ENCODE results near the gene SEMA4C. TPM values are rescaled to one million over a fixed set of nuclear protein-coding genes. Genes with fewer than 3 reads are reported as not detected.

SEMA4C gene
- total and polyA plus RNA-seq, 9 of the 15 experiments (the other 6 are each of a cell fraction or from before 2014, with no cell fraction given) = 0.32 to 59.7 (median 23.9) TPM

DNA sequence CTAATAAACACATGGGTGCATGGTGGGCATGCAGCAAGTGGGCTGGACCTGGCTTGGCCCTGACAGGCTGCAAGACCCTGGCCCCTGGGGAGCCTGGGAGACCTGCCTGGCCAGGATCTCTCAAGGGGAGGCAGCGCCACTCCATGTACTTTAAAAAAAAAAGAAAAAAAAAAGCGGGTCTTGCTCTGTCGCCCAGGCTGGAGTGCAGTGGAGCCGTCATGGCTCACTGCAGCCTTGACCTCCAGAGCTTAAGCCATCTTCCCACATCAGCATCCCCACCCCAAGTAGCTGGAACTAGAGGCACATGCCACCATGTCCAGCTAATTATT, 29.5 kb upstream of the SEMA4C start:
- Histone ChIP-seq H3K9me3 (replicated peaks; ENCODE audit: control insufficient read depth, insufficient read depth, low read depth, low read length) (no peaks in the 10 kb centered on the region), H3K9ac (ENCODE audit: insufficient read depth in 1 of 2, low read depth in 2 of 2, low read length in 2 of 2) (peak overlapping the region in 1 of 2 experiments; percentile 61; a peak in 2 of 4 replicates), H3K27ac (ENCODE audit: extremely low read depth, low read depth, low read length) (no peak overlapping the region), H3K9me1 (ENCODE audit: control insufficient read depth, insufficient read depth, low read length) (no peaks in the 10 kb centered on the region), H3K4me2 (ENCODE audit: insufficient read depth, low read length) (no peak overlapping the region), H4K20me1 (replicated peaks; ENCODE audit: control insufficient read depth, insufficient read depth, low read length) (no peaks in the 10 kb centered on the region), H2AFZ (ENCODE audit: low read depth, low read length) (no peak overlapping the region), H3K27me3 (ENCODE audit: control insufficient read depth in 2 of 2, insufficient read depth in 2 of 2, low read length in 2 of 2) (no peaks in the 10 kb centered on the region), H3K36me3 (ENCODE audit: control insufficient read depth, insufficient read depth, low read length) (no peaks in the 10 kb centered on the region), H3K79me2 (ENCODE audit: control insufficient read depth, insufficient read depth, low read length) (peaks cover 13% of the 10 kb centered on the region), H3K4me1 (replicated peaks in 1 of 2; ENCODE audit: control insufficient read depth in 2 of 2, insufficient read depth in 2 of 2, low read length in 2 of 2) (peaks cover 42 to 72% of the 10 kb centered on the region in 2 experiments; a peak in 4 of 5 replicates), H3K4me3 (no peak overlapping the region)
- BruUV-seq (replicated peaks) = no TSS peak
- no peak for FAIRE-seq
- in situ Hi-C loops (cut with MboI) = no loop called here
- ATAC-seq = no peak
- no peak for TF ChIP-seq ZNF239 (CRISPR knock-in tag; IDR thresholded peaks at IDR 0.05)
- TF ChIP-seq, protein P1, sequence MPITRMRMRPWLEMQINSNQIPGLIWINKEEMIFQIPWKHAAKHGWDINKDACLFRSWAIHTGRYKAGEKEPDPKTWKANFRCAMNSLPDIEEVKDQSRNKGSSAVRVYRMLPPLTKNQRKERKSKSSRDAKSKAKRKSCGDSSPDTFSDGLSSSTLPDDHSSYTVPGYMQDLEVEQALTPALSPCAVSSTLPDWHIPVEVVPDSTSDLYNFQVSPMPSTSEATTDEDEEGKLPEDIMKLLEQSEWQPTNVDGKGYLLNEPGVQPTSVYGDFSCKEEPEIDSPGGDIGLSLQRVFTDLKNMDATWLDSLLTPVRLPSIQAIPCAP (CRISPR knock-in tag; IDR thresholded peaks at IDR 0.05; ENCODE audit: borderline replicate concordance) = no peak
- TF ChIP-seq, protein P2, sequence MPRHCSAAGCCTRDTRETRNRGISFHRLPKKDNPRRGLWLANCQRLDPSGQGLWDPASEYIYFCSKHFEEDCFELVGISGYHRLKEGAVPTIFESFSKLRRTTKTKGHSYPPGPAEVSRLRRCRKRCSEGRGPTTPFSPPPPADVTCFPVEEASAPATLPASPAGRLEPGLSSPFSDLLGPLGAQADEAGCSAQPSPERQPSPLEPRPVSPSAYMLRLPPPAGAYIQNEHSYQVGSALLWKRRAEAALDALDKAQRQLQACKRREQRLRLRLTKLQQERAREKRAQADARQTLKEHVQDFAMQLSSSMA (CRISPR knock-in tag; IDR thresholded peaks at IDR 0.05) = no peak
- no peak for TF ChIP-seq TEAD4 (IDR thresholded peaks at IDR 0.05; ENCODE audit: low read length)
- TF ChIP-seq TEAD4 (CRISPR knock-in tag; IDR thresholded peaks at IDR 0.05; ENCODE audit: borderline replicate concordance) = no peak
- TF ChIP-seq PTTG1 (tag; IDR thresholded peaks at IDR 0.05; ENCODE audit: low read depth) = no peak
- TF ChIP-seq, protein P3, sequence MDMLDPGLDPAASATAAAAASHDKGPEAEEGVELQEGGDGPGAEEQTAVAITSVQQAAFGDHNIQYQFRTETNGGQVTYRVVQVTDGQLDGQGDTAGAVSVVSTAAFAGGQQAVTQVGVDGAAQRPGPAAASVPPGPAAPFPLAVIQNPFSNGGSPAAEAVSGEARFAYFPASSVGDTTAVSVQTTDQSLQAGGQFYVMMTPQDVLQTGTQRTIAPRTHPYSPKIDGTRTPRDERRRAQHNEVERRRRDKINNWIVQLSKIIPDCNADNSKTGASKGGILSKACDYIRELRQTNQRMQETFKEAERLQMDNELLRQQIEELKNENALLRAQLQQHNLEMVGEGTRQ (CRISPR knock-in tag; IDR thresholded peaks at IDR 0.05) = no peak
- WGBS (ENCODE audit: insufficient coverage, low coverage, missing lambda C conversion rate) = 86% methylated on average over 2 of the region's 4 CpGs
- CTCF ChIA-PET (ENCODE audit: low intra/inter-chr PET ratio) = no interaction called here
- POLR2A ChIA-PET = interaction anchor here (0.6 to 1.3 kb wide), 4 partner anchors 9 to 563 kb away, joined by 3 to 4 read pairs (median 3); no protein-coding TSS in a partner anchor
- DNase-seq (ENCODE audit: extremely low read depth in 1 of 4, low spot score in 3 of 4) = no peak
- intact Hi-C loops (cut with micrococcal nuclease) = loop anchor here (5.0 kb wide), 1 partner anchor 43 kb away; no protein-coding TSS in a partner anchor
